ENCODE data around the gene CYB561. TPM values are rescaled to one million over a fixed set of nuclear protein-coding genes. Genes with fewer than 3 reads are reported as not detected.
A peak's percentile ranks its signal among the peaks of the same experiment; 100 is the strongest.

CYB561 gene
- total and polyA plus RNA-seq, 2 of the 4 experiments (the other 2 are of a cell fraction), result 2.5 to 3.0 TPM

- TF ChIP-seq MAZ (IDR thresholded peaks at IDR 0.05; ENCODE audit: borderline replicate concordance, low read depth, low read length), result no peak
Measured at GRCh38 chr17:63426041-63426916, 19.8 kb downstream of the CYB561 start (continued).

- ChIA-PET CTCF (interaction anchor here (0.5 to 2.4 kb wide), 12 partner anchors 51 to 742 kb away, joined by 3 to 24 read pairs (median 3); no protein-coding TSS in a partner anchor), POLR2A (ENCODE audit: unreplicated experiment) (no interaction called here)
- no peak overlapping the region for H4K91ac ChIP-seq (ENCODE audit: insufficient read depth, low read depth, low read length)
- H3K4ac ChIP-seq (ENCODE audit: low read depth, low read length), result 0 out of 2 replicates have a peak overlapping the region, but pooled peaks have one; percentile 42
- H2BK20ac ChIP-seq (ENCODE audit: low read depth, low read length), result no peak overlapping the region
- no peak overlapping the region for H2BK15ac ChIP-seq (ENCODE audit: low read depth, low read length)
- BruUV-seq (replicated peaks), result no TSS peak
- H2BK5ac ChIP-seq (ENCODE audit: low read depth, low read length, poor library complexity, severe bottlenecking), result no peak overlapping the region
- H2AK5ac ChIP-seq (ENCODE audit: low read depth, low read length), result no peak overlapping the region
- peaks cover 0 to 9% of the 10 kb centered on the region in 2 experiments; a peak in 1 of 4 replicates for H3K79me1 ChIP-seq (ENCODE audit: low read depth in 1 of 2, low read length in 2 of 2)
- H3K27me3 ChIP-seq (ENCODE audit: control insufficient read depth, insufficient read depth, low read length), result no peaks in the 10 kb centered on the region
- H2AFZ ChIP-seq (replicated peaks; ENCODE audit: low read length, poor library complexity), result peak overlapping the region; percentile 64
- no CpG with 5 or more reads among the region's 7 CpGs for WGBS, 2 experiments (ENCODE audit: extremely low coverage in 2 of 2, insufficient read length in 1 of 2)
- H3K4me1 ChIP-seq (ENCODE audit: control insufficient read depth, insufficient read depth, low read length), result peaks cover 6% of the 10 kb centered on the region; the same call in 1 of the 2 replicates
- H3K4me2 ChIP-seq (ENCODE audit: low read depth, low read length), result no peak overlapping the region
- intact Hi-C loops (cut with micrococcal nuclease) (loop anchor here (1.0 to 5.0 kb wide), 5 partner anchors 54 to 272 kb away; partner anchors contain the start of gene DCAF7), in situ Hi-C loops (cut with MboI; ENCODE audit: low sequenced_read_pairs) (no loop called here), dilution Hi-C loops (cut with HindIII; ENCODE audit: low sequenced_read_pairs, unreplicated experiment) (no loop called here)
- H3K9ac ChIP-seq (ENCODE audit: low read depth, low read length), result no peak overlapping the region
- no peaks in the 10 kb centered on the region for H3K9me3 ChIP-seq (ENCODE audit: control insufficient read depth, insufficient read depth, low read length)
- H4K8ac ChIP-seq (ENCODE audit: low read depth in 2 of 2, low read length in 2 of 2), result no peak overlapping the region
- peaks cover 34% of the 10 kb centered on the region for H3K36me3 ChIP-seq (ENCODE audit: control insufficient read depth, insufficient read depth, low read length)
- H4K5ac ChIP-seq (ENCODE audit: low read depth, low read length), result no peak overlapping the region
- H2AK9ac ChIP-seq (replicated peaks; ENCODE audit: low read depth, low read length, poor library complexity), result no peak overlapping the region
- peaks cover 4% of the 10 kb centered on the region; the same call in 1 of the 2 replicates for H4K20me1 ChIP-seq (ENCODE audit: insufficient read depth, low read length)
- no peak overlapping the region for H3K18ac ChIP-seq (ENCODE audit: low read depth, low read length)
- ATAC-seq (ENCODE audit: low read depth) (peak; percentile 96), DNase-seq (peak; percentile 84)
- no peak overlapping the region for H3K56ac ChIP-seq (ENCODE audit: extremely low read depth, insufficient read depth, low read length)
- H3K4me3 ChIP-seq (ENCODE audit: insufficient read depth, low read depth, low read length), result no peak overlapping the region
- peaks cover 5% of the 10 kb centered on the region for H3K9me1 ChIP-seq (ENCODE audit: insufficient read depth, low read length)
- H2BK120ac ChIP-seq (ENCODE audit: low read depth, low read length), result no peak overlapping the region
- no peak overlapping the region for H3K27ac ChIP-seq (ENCODE audit: insufficient read depth, low read length)
- H3K23ac ChIP-seq (ENCODE audit: low read depth, low read length), result no peak overlapping the region
- no peak overlapping the region for H3K14ac ChIP-seq (replicated peaks; ENCODE audit: low read depth, low read length)
- TF ChIP-seq MAZ (IDR thresholded peaks at IDR 0.05; ENCODE audit: borderline replicate concordance, low read depth, low read length), result no peak
- TF ChIP-seq RFX5 (IDR thresholded peaks at IDR 0.05; ENCODE audit: low read depth, low read length), result no peak
- TF ChIP-seq FOS (IDR thresholded peaks at IDR 0.05; ENCODE audit: low read depth, low read length), result no peak
- no peak for TF ChIP-seq CEBPB (IDR thresholded peaks at IDR 0.05; ENCODE audit: low read depth, low read length)
- TF ChIP-seq BHLHE40 (IDR thresholded peaks at IDR 0.05; ENCODE audit: low read depth, low read length), result no peak
- no peak for TF ChIP-seq NFE2L2 (IDR thresholded peaks at IDR 0.05; ENCODE audit: low read depth, low read length)
- peak; percentile 96 for TF ChIP-seq SMC3 (IDR thresholded peaks at IDR 0.05; ENCODE audit: low read depth, low read length)
- no peak; the same call in 1 of the 2 replicates for TF ChIP-seq CHD1 (IDR thresholded peaks at IDR 0.05; ENCODE audit: low read depth, low read length)
- no peak for TF ChIP-seq USF2 (IDR thresholded peaks at IDR 0.05; ENCODE audit: low read depth, low read length)
- no peak for TF ChIP-seq MXI1 (IDR thresholded peaks at IDR 0.05; ENCODE audit: borderline replicate concordance, low read depth, low read length)
- peak; percentile 43; the same call in 1 of the 2 replicates for TF ChIP-seq POLR2A (IDR thresholded peaks at IDR 0.05; ENCODE audit: low read depth, low read length)
- no peak for TF ChIP-seq MAFK (IDR thresholded peaks at IDR 0.05; ENCODE audit: low read depth, low read length)
- peak; percentile 99 for TF ChIP-seq RAD21 (IDR thresholded peaks at IDR 0.05; ENCODE audit: low read length)
- no peak for TF ChIP-seq RCOR1 (IDR thresholded peaks at IDR 0.05; ENCODE audit: insufficient replicate concordance, low read length)
Measured at GRCh38 chr17:63425483-63425882, 20.6 kb downstream of the CYB561 start.

Measured in IMR-90 (cell line).